Loucy (cell line): ENCODE data around the gene SLCO4A1.

ENCODE experiments used
- H2AFZ ChIP-seq: fragments of 200-600 bp; sonication (generic); 2 replicates; pipeline ENCODE4 v1.6.0; 2016; ENCODE audit warnings: antibody characterized with exemption, mild to moderate bottlenecking, low read length, moderate library complexity
- H3F3A ChIP-seq: fragments of 200-600 bp; 2 replicates; pipeline ENCODE4 v1.6.0; 2016; ENCODE audit warnings: antibody characterized with exemption, low read depth, mild to moderate bottlenecking
- H3K27me3 ChIP-seq: fragments of 200-600 bp; sonication (generic); 2 replicates; pipeline ENCODE4 v1.6.1; 2014; ENCODE audit warnings: low read length, mild to moderate bottlenecking; ENCODE audit not compliant: insufficient read depth, poor library complexity, severe bottlenecking
- H3K36me3 ChIP-seq: fragments of 200-600 bp; sonication (generic); 2 replicates; pipeline ENCODE4 v1.6.1; 2016; ENCODE audit warnings: low read length; ENCODE audit not compliant: insufficient read depth
- H3K4me1 ChIP-seq: fragments of 200-600 bp; sonication (generic); 2 replicates; pipeline ENCODE4 v1.5.1; 2014; ENCODE audit warnings: low read length, mild to moderate bottlenecking; ENCODE audit not compliant: insufficient read depth, poor library complexity, severe bottlenecking
- H3K4me2 ChIP-seq: fragments of 200-600 bp; sonication (generic); 2 replicates; pipeline ENCODE4 v1.6.0; 2014; ENCODE audit warnings: antibody characterized with exemption, low read length, low read depth, mild to moderate bottlenecking; ENCODE audit not compliant: poor library complexity, severe bottlenecking
- H3K4me3 ChIP-seq: fragments of 200-600 bp; sonication (generic); 2 replicates; pipeline ENCODE4 v1.5.1; 2014; ENCODE audit warnings: low read length, mild to moderate bottlenecking, mixed read lengths; ENCODE audit not compliant: poor library complexity, severe bottlenecking
- H3K79me2 ChIP-seq: fragments of 200-600 bp; sonication (generic); 2 replicates; pipeline ENCODE4 v1.6.1; 2014; ENCODE audit warnings: low read length; ENCODE audit not compliant: insufficient read depth
- H3K9ac ChIP-seq: fragments of 200-600 bp; sonication (generic); 2 replicates; pipeline ENCODE4 v1.6.0; 2014; ENCODE audit warnings: mild to moderate bottlenecking, low read depth, low read length, moderate library complexity; ENCODE audit not compliant: poor library complexity, severe bottlenecking
- H3K9me2 ChIP-seq: fragments of 200-600 bp; sonication (generic); replicated peaks from 2 replicates; pipeline ENCODE4 v1.6.1; 2016; ENCODE audit warnings: low read depth, low read length, mixed read lengths
- H3K9me3 ChIP-seq: fragments of 200-600 bp; sonication (generic); 2 replicates; pipeline ENCODE4 v1.6.1; 2014; ENCODE audit warnings: mild to moderate bottlenecking, antibody characterized with exemption, low read length, low read depth; ENCODE audit not compliant: insufficient read depth
- H4K20me1 ChIP-seq: fragments of 200-600 bp; sonication (generic); 2 replicates; pipeline ENCODE4 v1.6.0; 2014; ENCODE audit warnings: antibody characterized with exemption, low read length, mild to moderate bottlenecking; ENCODE audit not compliant: insufficient read depth, poor library complexity, severe bottlenecking
- EZH2phosphoT487 ChIP-seq: fragments of 200-600 bp; IDR thresholded peaks from 2 replicates; pipeline ENCODE4 v1.6.1; 2018; ENCODE audit warnings: antibody characterized with exemption, mild to moderate bottlenecking, moderate library complexity, borderline replicate concordance
- TF ChIP-seq, protein P1 (sequence below): fragments of 200-600 bp; sonication (generic); conservative IDR thresholded peaks from 2 replicates; pipeline ENCODE4 v1.5.1; 2014; ENCODE audit warnings: mild to moderate bottlenecking, antibody characterized with exemption, low read length

SLCO4A1 gene

DNA sequence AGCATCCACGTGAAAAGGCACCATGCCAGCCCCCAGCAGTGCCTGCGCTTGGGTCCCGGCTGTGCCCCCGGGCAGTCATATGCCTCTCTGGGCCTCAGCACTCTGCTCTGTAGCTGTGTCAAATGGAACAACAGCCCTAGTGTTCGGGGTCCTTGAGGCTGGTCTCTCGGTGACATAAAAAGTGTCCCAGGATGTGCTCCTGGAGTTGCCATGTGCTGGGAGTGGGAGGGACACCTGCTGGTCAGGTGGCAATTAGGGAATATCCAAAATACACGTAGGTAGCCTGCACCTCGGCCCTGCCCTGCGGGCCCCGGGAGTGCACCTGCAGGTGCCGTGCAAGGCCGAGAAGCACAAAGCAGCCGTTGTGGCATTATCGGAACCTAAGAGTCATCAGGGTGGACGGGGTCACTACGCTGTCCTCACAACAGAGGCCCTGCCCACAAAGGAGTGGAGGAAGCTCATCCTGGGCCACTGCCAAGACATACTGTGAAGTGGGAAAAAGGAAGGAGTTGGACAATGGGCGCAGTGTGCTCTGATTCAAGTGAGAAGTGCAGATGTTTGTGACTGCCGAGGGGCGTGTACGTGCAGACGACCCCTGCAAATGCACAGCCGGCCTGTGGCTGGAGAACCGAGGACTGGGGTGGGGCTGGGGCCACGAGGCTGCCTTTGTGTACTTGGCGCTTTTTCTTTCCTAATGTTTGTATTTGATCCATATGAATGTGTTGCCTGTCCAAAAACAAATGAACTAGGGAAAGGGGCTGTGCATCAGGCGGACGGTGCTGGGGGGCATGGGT, 24.6 kb downstream of the SLCO4A1 start:
- no peaks in the 10 kb centered on the region for H3K9me2 ChIP-seq
- TF ChIP-seq, protein P1, sequence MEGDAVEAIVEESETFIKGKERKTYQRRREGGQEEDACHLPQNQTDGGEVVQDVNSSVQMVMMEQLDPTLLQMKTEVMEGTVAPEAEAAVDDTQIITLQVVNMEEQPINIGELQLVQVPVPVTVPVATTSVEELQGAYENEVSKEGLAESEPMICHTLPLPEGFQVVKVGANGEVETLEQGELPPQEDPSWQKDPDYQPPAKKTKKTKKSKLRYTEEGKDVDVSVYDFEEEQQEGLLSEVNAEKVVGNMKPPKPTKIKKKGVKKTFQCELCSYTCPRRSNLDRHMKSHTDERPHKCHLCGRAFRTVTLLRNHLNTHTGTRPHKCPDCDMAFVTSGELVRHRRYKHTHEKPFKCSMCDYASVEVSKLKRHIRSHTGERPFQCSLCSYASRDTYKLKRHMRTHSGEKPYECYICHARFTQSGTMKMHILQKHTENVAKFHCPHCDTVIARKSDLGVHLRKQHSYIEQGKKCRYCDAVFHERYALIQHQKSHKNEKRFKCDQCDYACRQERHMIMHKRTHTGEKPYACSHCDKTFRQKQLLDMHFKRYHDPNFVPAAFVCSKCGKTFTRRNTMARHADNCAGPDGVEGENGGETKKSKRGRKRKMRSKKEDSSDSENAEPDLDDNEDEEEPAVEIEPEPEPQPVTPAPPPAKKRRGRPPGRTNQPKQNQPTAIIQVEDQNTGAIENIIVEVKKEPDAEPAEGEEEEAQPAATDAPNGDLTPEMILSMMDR, result no peak
- TF ChIP-seq EZH2phosphoT487, result no peak
- H3K27me3 ChIP-seq, result no peaks in the 10 kb centered on the region
- H3K4me3 ChIP-seq, result no peak overlapping the region
- H3K79me2 ChIP-seq, result no peaks in the 10 kb centered on the region
- H3F3A ChIP-seq, result no peaks in the 10 kb centered on the region
- H4K20me1 ChIP-seq, result no peaks in the 10 kb centered on the region
- H3K36me3 ChIP-seq, result peaks cover 33% of the 10 kb centered on the region; the same call in 1 of the 2 replicates
- H3K9ac ChIP-seq, result no peak overlapping the region
- H3K9me3 ChIP-seq, result no peaks in the 10 kb centered on the region
- H3K4me1 ChIP-seq, result no peaks in the 10 kb centered on the region
- H3K4me2 ChIP-seq, result no peak overlapping the region
- H2AFZ ChIP-seq, result no peak overlapping the region

- H2AFZ ChIP-seq, result no peak overlapping the region
- no peaks in the 10 kb centered on the region for H3K9me2 ChIP-seq
- H3F3A ChIP-seq, result no peaks in the 10 kb centered on the region
- no peak for TF ChIP-seq EZH2phosphoT487
- TF ChIP-seq, protein P1, result no peak
- H3K27me3 ChIP-seq, result no peaks in the 10 kb centered on the region
- H4K20me1 ChIP-seq, result no peaks in the 10 kb centered on the region
- no peak overlapping the region for H3K4me2 ChIP-seq
- no peak overlapping the region for H3K9ac ChIP-seq
- H3K4me3 ChIP-seq, result no peak overlapping the region
- H3K9me3 ChIP-seq, result no peaks in the 10 kb centered on the region
- no peaks in the 10 kb centered on the region for H3K79me2 ChIP-seq
- H3K4me1 ChIP-seq, result no peaks in the 10 kb centered on the region
- H3K36me3 ChIP-seq, result peaks cover 33% of the 10 kb centered on the region; the same call in 1 of the 2 replicates
Measured at GRCh38 chr20:62667530-62668440, 25.5 kb downstream of the SLCO4A1 start.

DNA sequence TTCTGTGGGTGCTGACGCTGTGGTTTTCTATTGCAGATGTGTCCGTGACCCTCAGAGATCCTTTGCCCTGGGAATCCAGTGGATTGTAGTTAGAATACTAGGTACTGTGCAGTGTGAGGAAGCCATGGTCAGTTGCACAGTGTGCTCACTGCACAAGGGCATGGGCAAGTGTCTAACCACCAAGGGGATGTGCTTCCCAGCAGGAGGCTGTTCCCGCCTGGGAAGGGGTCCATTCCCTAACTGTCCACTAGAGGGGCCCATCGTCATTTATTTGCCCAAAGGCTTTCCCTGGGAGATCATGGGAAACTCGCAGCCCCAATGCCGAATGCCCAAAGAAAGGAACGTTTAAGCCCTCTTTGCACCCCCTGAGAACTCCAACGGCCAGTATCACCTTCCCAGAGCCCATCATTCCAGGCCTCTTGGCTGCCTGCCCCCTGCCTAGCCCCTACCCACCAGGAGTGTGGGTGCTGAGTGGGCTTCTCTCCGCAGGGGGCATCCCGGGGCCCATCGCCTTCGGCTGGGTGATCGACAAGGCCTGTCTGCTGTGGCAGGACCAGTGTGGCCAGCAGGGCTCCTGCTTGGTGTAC, 26.2 kb downstream of the SLCO4A1 start:
- Histone ChIP-seq H3K36me3 (peaks cover 28% of the 10 kb centered on the region; the same call in 1 of the 2 replicates), H3K9ac (no peak overlapping the region), H3K4me2 (no peak overlapping the region), H3F3A (no peaks in the 10 kb centered on the region), H2AFZ (no peak overlapping the region), H3K9me3 (no peaks in the 10 kb centered on the region), H3K4me3 (no peak overlapping the region), H3K4me1 (no peaks in the 10 kb centered on the region), H3K79me2 (no peaks in the 10 kb centered on the region), H3K9me2 (no peaks in the 10 kb centered on the region), H3K27me3 (no peaks in the 10 kb centered on the region), H4K20me1 (no peaks in the 10 kb centered on the region)
- TF ChIP-seq EZH2phosphoT487, result no peak
- TF ChIP-seq, protein P1, result peak; percentile 80
